ENCODE results near the gene TBXAS1.

The TBXAS1 gene

GRCh38 chr7:139959285-139959628 is 130.2 kb downstream of the TBXAS1 start:
- in situ Hi-C loops (cut with MboI; ENCODE audit: low sequenced_read_pairs, unreplicated experiment), result no loop called here
- no peak for TF ChIP-seq CTCF (IDR thresholded peaks at IDR 0.05; ENCODE audit: borderline replicate concordance, control extremely low read depth, extremely low read depth, insufficient read depth, missing control alignments)
- no peak for DNase-seq (ENCODE audit: low spot score)

GRCh38 chr7:139959718-139960117 is 130.7 kb downstream of the TBXAS1 start:
- in situ Hi-C loops (cut with MboI; ENCODE audit: low sequenced_read_pairs, unreplicated experiment), result no loop called here
- TF ChIP-seq CTCF (IDR thresholded peaks at IDR 0.05; ENCODE audit: borderline replicate concordance, control extremely low read depth, extremely low read depth, insufficient read depth, missing control alignments), result no peak
- DNase-seq (ENCODE audit: low spot score), result no peak

- in situ Hi-C loops (cut with MboI; ENCODE audit: low sequenced_read_pairs, unreplicated experiment), result no loop called here
- no peak for TF ChIP-seq CTCF (IDR thresholded peaks at IDR 0.05; ENCODE audit: borderline replicate concordance, control extremely low read depth, extremely low read depth, insufficient read depth, missing control alignments)
- DNase-seq (ENCODE audit: low spot score), result no peak
Measured at GRCh38 chr7:139960157-139960556, 131.1 kb downstream of the TBXAS1 start.

GRCh38 chr7:139965942-139966628 is 137.0 kb downstream of the TBXAS1 start:
- no peak for TF ChIP-seq CTCF (IDR thresholded peaks at IDR 0.05; ENCODE audit: borderline replicate concordance, control extremely low read depth, extremely low read depth, insufficient read depth, missing control alignments)
- in situ Hi-C loops (cut with MboI; ENCODE audit: low sequenced_read_pairs, unreplicated experiment), result no loop called here
- DNase-seq (ENCODE audit: low spot score), result no peak

- in situ Hi-C loops (cut with MboI; ENCODE audit: low sequenced_read_pairs, unreplicated experiment), result no loop called here
- DNase-seq (ENCODE audit: low spot score), result no peak
- no peak for TF ChIP-seq CTCF (IDR thresholded peaks at IDR 0.05; ENCODE audit: borderline replicate concordance, control extremely low read depth, extremely low read depth, insufficient read depth, missing control alignments)
Measured at GRCh38 chr7:139966949-139967348, 137.9 kb downstream of the TBXAS1 start.

- in situ Hi-C loops (cut with MboI; ENCODE audit: low sequenced_read_pairs, unreplicated experiment), result no loop called here
- DNase-seq (ENCODE audit: low spot score), result no peak
- no peak for TF ChIP-seq CTCF (IDR thresholded peaks at IDR 0.05; ENCODE audit: borderline replicate concordance, control extremely low read depth, extremely low read depth, insufficient read depth, missing control alignments)
Measured at GRCh38 chr7:139968931-139969330, 139.9 kb downstream of the TBXAS1 start.

All from GM13976 (cell line).